Sigmoid colon (tissue), 7 donors: Measurements from ENCODE around the gene RAPGEF2. TPM values are rescaled to one million over a fixed set of nuclear protein-coding genes. Genes with fewer than 3 reads are reported as not detected.
"Not testable (repeated sequence)": the region's sequence is repeated elsewhere in the genome, so short reads cannot be mapped to it uniquely, and the experiment has no call there.

Source experiments
- DNase-seq: peaks from one replicate; pipeline ENCODE4 v3.0.0-alpha.2; 2019
- H3K27ac ChIP-seq, 4 donors: fragments of 200-600 bp; sonication (generic); one replicate each; pipeline ENCODE4 v1.5.1; 2016 to 2019; ENCODE audit warnings: mild to moderate bottlenecking in 1 of 4
- H3K27me3 ChIP-seq, 3 donors: fragments of 200-600 bp; sonication (generic); one replicate each; pipeline ENCODE4 v1.5.1; 2019; ENCODE audit warnings: mild to moderate bottlenecking in 1 of 3
- H3K36me3 ChIP-seq, 4 donors: fragments of 200-600 bp; sonication (generic); one replicate each; pipeline ENCODE4 v1.5.1; 2016 to 2019
- H3K4me1 ChIP-seq, 4 donors: fragments of 200-600 bp; sonication (generic); one replicate each; pipeline ENCODE4 v1.5.1; 2017 to 2019
- H3K4me3 ChIP-seq, 4 donors: fragments of 200-600 bp; sonication (generic); one replicate each; pipeline ENCODE4 v1.5.1; 2017 to 2019; ENCODE audit warnings: mild to moderate bottlenecking in 2 of 4, moderate library complexity in 1 of 4
- H3K9me3 ChIP-seq, 4 donors: fragments of 200-600 bp in 3 of 4; sonication (generic) in 3 of 4; one replicate each; pipeline versions ENCODE4 v1.5.1 to v1.6.1; 2013 to 2019
- EP300 ChIP-seq, 4 donors: sonication (generic); formaldehyde crosslinking; IDR thresholded peaks; one replicate each; pipeline ENCODE4 v1.6.1; 2017; ENCODE audit warnings: antibody characterized with exemption in 4 of 4
- POLR2A ChIP-seq, 2 donors: fragments of 450-650 bp; IDR thresholded peaks; one replicate each; pipeline ENCODE4 v1.6.1; 2016; ENCODE audit warnings: antibody characterized with exemption in 2 of 2, mild to moderate bottlenecking in 2 of 2, moderate library complexity in 2 of 2
- POLR2AphosphoS5 ChIP-seq, 4 donors: sonication (generic); formaldehyde crosslinking; IDR thresholded peaks; one replicate each; pipeline ENCODE4 v1.6.1; 2017; ENCODE audit warnings: antibody characterized with exemption in 4 of 4
- WGBS, 2 donors: extraction: QIAGEN DNeasy Blood & Tissue Kit; methylation state at CpG; one replicate each; pipeline ENCODE4 v1.1.7; 2013; 5-methylcytosine and 5-hydroxymethylcytosine counted together
- intact Hi-C: fragments of 100-400 bp; cut with DNase I; formaldehyde crosslinking; loops from one replicate; pipeline ENCODE4 v1.15.1; 2023
- polyA plus RNA-seq, 3 donors: library from polyadenylated mRNA; stranded (reverse); fragments of 200-250 nt; gene quantifications; one replicate each; pipeline ENCODE4 v1.2.3, GENCODE V29; 2013
- total RNA-seq, 4 donors: library from RNA; depleted of rRNA; stranded (reverse); fragments of >200 nt; gene quantifications; one replicate each; pipeline ENCODE4 v1.1.0, GENCODE V29; 2016
- TF ChIP-seq, protein P1 (sequence below), 4 experiments: fragments of 450-650 bp in 3 of 4; fragments of 200-600 bp in 1 of 4; IDR thresholded peaks; one replicate each; pipeline ENCODE4 v1.5.1; 2016 to 2019; ENCODE audit warnings: antibody characterized with exemption in 4 of 4, mild to moderate bottlenecking in 3 of 4, moderate library complexity in 2 of 4
- donor health status: healthy with polysubstance abuse.
- donor health status: Bipolar disorder and iron deficiency.
- donor health status: healthy.

RAPGEF2 gene
- total and polyA plus RNA-seq, 7 donors = 7.8 to 63.1 (median 34.2) TPM

DNA sequence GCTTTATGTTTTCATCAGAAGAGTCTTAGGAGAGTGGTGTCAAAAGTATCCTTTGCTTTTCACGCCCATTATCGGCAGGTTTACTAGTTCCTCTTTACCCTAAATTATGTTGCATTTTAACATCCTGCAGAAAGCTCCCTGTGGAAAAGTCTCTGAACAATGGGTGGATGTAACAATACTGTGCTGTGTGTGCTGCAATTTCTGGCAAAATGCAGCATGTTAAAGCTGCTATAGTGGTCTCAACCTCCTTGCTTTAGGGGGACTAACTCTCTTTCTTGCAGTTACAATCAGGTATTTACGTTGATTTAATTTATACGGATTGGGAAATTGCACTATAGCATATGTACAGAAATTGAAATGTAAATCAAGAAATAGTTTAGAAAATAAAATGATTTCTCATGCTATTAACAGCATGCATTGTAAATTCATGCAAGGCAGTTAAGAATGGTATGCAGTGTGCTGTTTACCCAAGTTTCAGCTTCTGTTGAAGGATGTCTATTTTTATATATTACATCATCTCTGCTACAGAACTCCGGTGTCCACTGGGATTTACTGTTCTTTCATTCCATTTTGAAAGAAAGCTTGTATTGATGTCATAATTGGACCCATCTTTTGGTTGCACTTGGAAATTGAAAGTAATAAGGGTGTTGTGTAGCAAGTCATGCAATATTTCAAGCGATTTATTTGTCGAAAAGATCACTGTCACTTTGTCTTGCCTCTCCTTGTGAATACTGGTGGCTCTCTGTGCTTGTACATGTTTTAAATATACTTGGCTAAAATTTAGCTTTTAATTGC is 145.7 kb downstream of the RAPGEF2 start:
- DNase-seq = no peak
- peak overlapping the region in 3 of 4 donors; percentile 21 to 22 (median 22) for H3K4me3 ChIP-seq
- peaks cover 0 to 18% (median 3%) of the 10 kb centered on the region in 4 donors for H3K4me1 ChIP-seq
- TF ChIP-seq, protein P1, sequence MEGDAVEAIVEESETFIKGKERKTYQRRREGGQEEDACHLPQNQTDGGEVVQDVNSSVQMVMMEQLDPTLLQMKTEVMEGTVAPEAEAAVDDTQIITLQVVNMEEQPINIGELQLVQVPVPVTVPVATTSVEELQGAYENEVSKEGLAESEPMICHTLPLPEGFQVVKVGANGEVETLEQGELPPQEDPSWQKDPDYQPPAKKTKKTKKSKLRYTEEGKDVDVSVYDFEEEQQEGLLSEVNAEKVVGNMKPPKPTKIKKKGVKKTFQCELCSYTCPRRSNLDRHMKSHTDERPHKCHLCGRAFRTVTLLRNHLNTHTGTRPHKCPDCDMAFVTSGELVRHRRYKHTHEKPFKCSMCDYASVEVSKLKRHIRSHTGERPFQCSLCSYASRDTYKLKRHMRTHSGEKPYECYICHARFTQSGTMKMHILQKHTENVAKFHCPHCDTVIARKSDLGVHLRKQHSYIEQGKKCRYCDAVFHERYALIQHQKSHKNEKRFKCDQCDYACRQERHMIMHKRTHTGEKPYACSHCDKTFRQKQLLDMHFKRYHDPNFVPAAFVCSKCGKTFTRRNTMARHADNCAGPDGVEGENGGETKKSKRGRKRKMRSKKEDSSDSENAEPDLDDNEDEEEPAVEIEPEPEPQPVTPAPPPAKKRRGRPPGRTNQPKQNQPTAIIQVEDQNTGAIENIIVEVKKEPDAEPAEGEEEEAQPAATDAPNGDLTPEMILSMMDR (IDR thresholded peaks at IDR 0.05) = no peak
- no peak for TF ChIP-seq POLR2A (IDR thresholded peaks at IDR 0.05)
- peak in 2 of 4 donors; percentile 25 to 33 for TF ChIP-seq POLR2AphosphoS5 (IDR thresholded peaks at IDR 0.05)
- TF ChIP-seq EP300 (IDR thresholded peaks at IDR 0.05) = peak in 1 of 4 donors; percentile 3
- H3K27me3 ChIP-seq = no peaks in the 10 kb centered on the region
- H3K36me3 ChIP-seq = peaks cover 0 to 5% (median 0%) of the 10 kb centered on the region in 4 donors
- peak overlapping the region; percentile 28 to 64 (median 40) for H3K27ac ChIP-seq
- intact Hi-C loops = no loop called here
- 73 to 78% methylated on average over 7 of the region's 7 CpGs for WGBS, 2 donors
- H3K9me3 ChIP-seq = no peaks in the 10 kb centered on the region

DNA sequence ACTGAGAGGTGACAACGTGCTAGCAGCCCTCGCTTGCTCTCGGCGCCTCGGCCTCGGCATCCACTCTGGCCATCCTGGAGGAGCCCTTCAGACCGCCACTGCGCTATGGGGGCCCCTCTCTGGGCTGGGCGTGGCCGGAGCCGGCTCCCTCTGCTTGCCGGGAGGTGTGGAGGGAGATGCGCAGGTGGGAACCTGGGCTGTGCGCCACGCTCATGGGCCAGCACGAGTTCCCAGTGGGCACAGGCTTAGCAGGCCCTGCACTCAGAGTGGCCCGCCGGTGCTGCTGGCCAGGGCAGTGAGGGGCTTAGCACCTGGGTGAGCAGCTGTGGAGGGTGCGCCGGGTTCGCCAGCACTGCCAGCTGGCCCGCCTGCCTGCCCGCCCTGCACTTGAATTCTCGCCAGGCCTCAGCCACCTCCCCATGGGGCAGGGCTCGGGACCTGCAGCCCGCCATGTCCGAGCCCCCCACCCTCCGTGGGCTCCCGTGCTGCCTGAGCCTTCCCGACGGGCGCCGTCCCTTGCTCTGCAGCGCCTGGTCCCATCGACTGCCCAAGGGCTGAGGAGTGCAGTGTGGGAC is 148.0 kb downstream of the RAPGEF2 start:
- H3K36me3 ChIP-seq = peaks cover 0 to 5% (median 0%) of the 10 kb centered on the region in 4 donors
- no peak for TF ChIP-seq POLR2AphosphoS5 (IDR thresholded peaks at IDR 0.05)
- no peak for TF ChIP-seq EP300 (IDR thresholded peaks at IDR 0.05)
- TF ChIP-seq, protein P1 (IDR thresholded peaks at IDR 0.05) = no peak
- TF ChIP-seq POLR2A (IDR thresholded peaks at IDR 0.05) = no peak
- no peak overlapping the region for H3K4me3 ChIP-seq
- H3K27ac ChIP-seq = no peak overlapping the region
- intact Hi-C loops = no loop called here
- 97 to 98% methylated on average over 35 of the region's 35 CpGs for WGBS, 2 donors
- peaks cover 0 to 18% (median 3%) of the 10 kb centered on the region in 4 donors for H3K4me1 ChIP-seq
- H3K9me3 ChIP-seq = no peaks in the 10 kb centered on the region
- no peaks in the 10 kb centered on the region for H3K27me3 ChIP-seq
- no peak for DNase-seq

DNA sequence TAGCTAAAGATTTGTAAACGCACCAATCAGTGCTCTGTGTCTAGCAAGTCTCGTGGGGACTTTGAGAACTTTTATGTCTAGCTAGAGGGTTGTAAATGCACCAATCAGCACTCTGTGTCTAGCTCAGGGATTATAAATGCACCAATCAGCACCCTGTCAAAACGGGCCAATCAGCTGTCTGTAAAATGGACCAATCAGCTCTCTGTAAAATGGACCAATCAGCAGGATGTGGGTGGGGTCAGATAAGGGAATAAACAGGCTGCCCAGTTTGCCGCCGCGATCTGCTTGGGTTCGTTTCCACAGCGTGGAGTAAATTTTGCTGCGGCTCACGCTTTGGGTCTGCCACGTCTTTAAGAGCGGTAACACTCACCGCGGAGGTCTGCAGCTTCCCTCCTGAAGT is 148.7 kb downstream of the RAPGEF2 start:
- intact Hi-C loops, H3K27me3 ChIP-seq, H3K9me3 ChIP-seq, H3K36me3 ChIP-seq, DNase-seq, H3K4me3 ChIP-seq: not testable (repeated sequence)
- 92 to 98% methylated on average over 14 of the region's 14 CpGs for WGBS, 2 donors
- Histone ChIP-seq H3K4me1 (peaks cover 0 to 18% (median 3%) of the 10 kb centered on the region in 4 donors), H3K27ac (peak overlapping the region in 1 of 4 donors; percentile 27)

DNA sequence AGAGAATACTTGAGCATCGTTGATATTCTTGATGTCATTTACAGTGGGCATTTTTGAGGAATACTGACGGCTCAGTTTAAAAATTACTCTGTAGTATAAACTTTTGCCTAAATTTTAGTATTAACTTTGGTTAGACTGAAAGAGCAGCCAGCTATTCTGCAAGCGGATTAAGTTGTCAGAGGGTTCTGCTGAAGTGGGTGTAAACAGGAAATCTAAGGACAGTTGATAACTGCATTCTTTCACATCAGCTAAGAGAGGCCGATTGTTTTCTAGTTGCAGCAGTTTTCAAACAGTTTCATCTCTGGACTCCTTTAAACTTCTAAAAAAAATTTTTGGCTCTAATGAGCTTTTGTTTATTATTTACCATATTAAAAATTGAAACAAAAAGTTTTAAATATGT is 149.6 kb downstream of the RAPGEF2 start:
- Histone ChIP-seq H3K4me3 (no peak overlapping the region), H3K27ac (peak overlapping the region in 1 of 4 donors; percentile 27), H3K9me3 (no peaks in the 10 kb centered on the region), H3K27me3 (no peaks in the 10 kb centered on the region), H3K4me1 (peaks cover 0 to 18% (median 3%) of the 10 kb centered on the region in 4 donors), H3K36me3 (peaks cover 0 to 5% (median 0%) of the 10 kb centered on the region in 4 donors)
- intact Hi-C loops = no loop called here
- WGBS, 2 donors = 70 to 82% methylated on average over 4 of the region's 4 CpGs
- TF ChIP-seq, protein P1 (IDR thresholded peaks at IDR 0.05) = no peak
- no peak for TF ChIP-seq EP300 (IDR thresholded peaks at IDR 0.05)
- TF ChIP-seq POLR2A (IDR thresholded peaks at IDR 0.05) = no peak
- no peak for TF ChIP-seq POLR2AphosphoS5 (IDR thresholded peaks at IDR 0.05)
- no peak for DNase-seq

DNA sequence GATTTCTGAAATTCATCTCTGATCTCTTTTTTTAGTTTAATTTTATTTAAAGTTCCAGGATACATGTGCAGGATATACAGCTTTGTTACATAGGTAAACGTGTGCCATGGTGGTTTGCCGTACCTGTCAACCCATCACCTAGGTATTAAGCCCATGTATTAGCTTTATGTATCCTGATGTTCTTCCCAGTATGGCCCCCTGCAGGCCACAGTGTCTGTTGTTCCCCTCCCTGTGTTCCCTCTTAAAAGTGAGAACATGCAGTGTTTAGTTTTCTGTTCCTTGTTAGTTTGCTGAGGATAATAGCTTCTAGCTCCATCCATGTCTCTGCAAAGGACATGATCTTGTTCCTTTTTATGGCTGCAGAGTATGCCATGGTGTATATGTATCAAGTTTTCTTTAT is 153.2 kb downstream of the RAPGEF2 start:
- DNase-seq = no peak
- H3K9me3 ChIP-seq = no peaks in the 10 kb centered on the region
- H3K27ac ChIP-seq = no peak overlapping the region
- no peaks in the 10 kb centered on the region for H3K27me3 ChIP-seq
- TF ChIP-seq POLR2A (IDR thresholded peaks at IDR 0.05) (no peak), POLR2AphosphoS5 (IDR thresholded peaks at IDR 0.05) (no peak), EP300 (IDR thresholded peaks at IDR 0.05) (no peak)
- TF ChIP-seq, protein P1 (IDR thresholded peaks at IDR 0.05) = no peak
- intact Hi-C loops = no loop called here
- WGBS, 2 donors = 98% methylated on average over 2 of the region's 2 CpGs
- H3K4me1 ChIP-seq = peaks cover 0 to 3% (median 0%) of the 10 kb centered on the region in 4 donors
- H3K36me3 ChIP-seq = peaks cover 0 to 2% (median 0%) of the 10 kb centered on the region in 4 donors
- no peak overlapping the region for H3K4me3 ChIP-seq
